ENCODE measurements around the gene RALGAPA2.

The RALGAPA2 gene

GRCh38 chr20:20747298-20747697 is 34.9 kb upstream of the RALGAPA2 start:
- no peak overlapping the region for H3K27ac ChIP-seq
- no peak for TF ChIP-seq CTCF (IDR thresholded peaks at IDR 0.05)
- no peak for TF ChIP-seq ZFX (IDR thresholded peaks at IDR 0.05; ENCODE audit: borderline replicate concordance)

- TF ChIP-seq CTCF (IDR thresholded peaks at IDR 0.05) (no peak), ZFX (IDR thresholded peaks at IDR 0.05; ENCODE audit: borderline replicate concordance) (no peak)
- H3K27ac ChIP-seq, result peak overlapping the region; percentile 40
Observed at GRCh38 chr20:20744170-20744725, 31.8 kb upstream of the RALGAPA2 start.

GRCh38 chr20:20743511-20744169 is 31.2 kb upstream of the RALGAPA2 start:
- TF ChIP-seq CTCF (IDR thresholded peaks at IDR 0.05), result no peak
- peak overlapping the region; percentile 40 for H3K27ac ChIP-seq

- TF ChIP-seq CTCF (IDR thresholded peaks at IDR 0.05) (no peak), ZFX (IDR thresholded peaks at IDR 0.05; ENCODE audit: borderline replicate concordance) (no peak)
- H3K27ac ChIP-seq, result no peak overlapping the region
Observed at GRCh38 chr20:20741087-20742045, 28.9 kb upstream of the RALGAPA2 start.

GRCh38 chr20:20740541-20740940 is 28.1 kb upstream of the RALGAPA2 start:
- no peak overlapping the region for H3K27ac ChIP-seq
- TF ChIP-seq ZFX (IDR thresholded peaks at IDR 0.05; ENCODE audit: borderline replicate concordance), result no peak

- no peak overlapping the region for H3K27ac ChIP-seq
- TF ChIP-seq ZFX (IDR thresholded peaks at IDR 0.05; ENCODE audit: borderline replicate concordance), result no peak
- no peak for TF ChIP-seq CTCF (IDR thresholded peaks at IDR 0.05)
Observed at GRCh38 chr20:20737158-20737557, 24.7 kb upstream of the RALGAPA2 start.

GRCh38 chr20:20736303-20736702 is 23.9 kb upstream of the RALGAPA2 start:
- H3K27ac ChIP-seq, result no peak overlapping the region
- TF ChIP-seq CTCF (IDR thresholded peaks at IDR 0.05), result no peak
- no peak for TF ChIP-seq ZFX (IDR thresholded peaks at IDR 0.05; ENCODE audit: borderline replicate concordance)
